H9 (cell line): ENCODE data around the gene VAV2. TPM values are rescaled to one million over a fixed set of nuclear protein-coding genes. Genes with fewer than 3 reads are reported as not detected.

Source experiments
- DNase-seq: peaks from one replicate; pipeline ENCODE4 v3.0.0-alpha.2; 2017
- H2AFZ ChIP-seq: one replicate; pipeline ENCODE4 v1.6.1; 2013; ENCODE audit warnings: mild to moderate bottlenecking, low read length, control low read depth, moderate library complexity
- H2AK5ac ChIP-seq: 2 replicates; pipeline ENCODE4 v1.6.1; 2013; ENCODE audit warnings: low read length, control low read depth, mixed read lengths; ENCODE audit not compliant: insufficient read length
- H2BK120ac ChIP-seq: one replicate; pipeline ENCODE4 v1.6.1; 2013; ENCODE audit warnings: low read depth, mild to moderate bottlenecking, low read length, control low read depth, inconsistent platforms; ENCODE audit not compliant: poor library complexity, severe bottlenecking
- H2BK12ac ChIP-seq: 2 replicates; pipeline ENCODE4 v1.6.1; 2013; ENCODE audit warnings: low read length, control low read depth, mixed read lengths, low read depth; ENCODE audit not compliant: insufficient read length
- H2BK15ac ChIP-seq: 2 replicates; pipeline ENCODE4 v1.6.1; 2013; ENCODE audit warnings: low read depth, low read length, control low read depth
- H2BK20ac ChIP-seq: one replicate; pipeline ENCODE4 v1.6.1; 2013; ENCODE audit warnings: low read depth, mild to moderate bottlenecking, low read length, control low read depth, inconsistent platforms; ENCODE audit not compliant: poor library complexity, severe bottlenecking
- H2BK5ac ChIP-seq: 2 replicates; pipeline ENCODE4 v1.6.1; 2013; ENCODE audit warnings: low read length, control low read depth, mixed read lengths; ENCODE audit not compliant: insufficient read length
- H3K14ac ChIP-seq: 2 replicates; pipeline ENCODE4 v1.6.1; 2013; ENCODE audit warnings: low read length, control low read depth; ENCODE audit not compliant: insufficient read depth
- H3K18ac ChIP-seq: 2 replicates; pipeline ENCODE4 v1.6.1; 2013; ENCODE audit warnings: low read depth, mild to moderate bottlenecking, mixed read lengths, low read length, control low read depth; ENCODE audit not compliant: insufficient read length
- H3K23ac ChIP-seq: 2 replicates; pipeline ENCODE4 v1.6.1; 2013; ENCODE audit warnings: low read length, control low read depth, mixed read lengths, low read depth; ENCODE audit not compliant: insufficient read length
- H3K23me2 ChIP-seq: 2 replicates; pipeline ENCODE4 v1.6.1; 2013; ENCODE audit warnings: low read depth, mild to moderate bottlenecking, mixed read lengths, low read length, control low read depth; ENCODE audit not compliant: insufficient read length, poor library complexity, severe bottlenecking
- H3K27ac ChIP-seq: 2 replicates; pipeline ENCODE4 v1.5.1; 2013; ENCODE audit warnings: low read length, control low read depth, mixed read lengths, low read depth; ENCODE audit not compliant: insufficient read length
- H3K27me3 ChIP-seq: 2 replicates; pipeline ENCODE4 v1.6.1; 2013; ENCODE audit warnings: low read length, control low read depth, inconsistent platforms; ENCODE audit not compliant: insufficient read depth
- H3K4ac ChIP-seq: 2 replicates; pipeline ENCODE4 v1.6.1; 2013; ENCODE audit warnings: low read depth, mild to moderate bottlenecking, control low read depth, inconsistent platforms, low read length, moderate library complexity
- H3K4me1 ChIP-seq: 2 replicates; pipeline ENCODE4 v1.6.1; 2013; ENCODE audit warnings: low read length, control low read depth, inconsistent platforms; ENCODE audit not compliant: insufficient read depth
- H3K4me2 ChIP-seq: 2 replicates; pipeline ENCODE4 v1.6.1; 2013; ENCODE audit warnings: low read length, control low read depth, mixed read lengths; ENCODE audit not compliant: insufficient read length, insufficient read depth
- H3K56ac ChIP-seq: 2 replicates; pipeline ENCODE4 v1.6.1; 2013; ENCODE audit warnings: low read depth, mild to moderate bottlenecking, mixed read lengths, low read length, control low read depth; ENCODE audit not compliant: insufficient read length
- H3K79me1 ChIP-seq: 2 replicates; pipeline ENCODE4 v1.6.1; 2013; ENCODE audit warnings: low read depth, mild to moderate bottlenecking, moderate library complexity, low read length, control low read depth, inconsistent platforms; ENCODE audit not compliant: insufficient read depth, poor library complexity, severe bottlenecking
- H3K79me2 ChIP-seq: 2 replicates; pipeline ENCODE4 v1.6.1; 2013; ENCODE audit warnings: low read length, control low read depth, inconsistent platforms; ENCODE audit not compliant: insufficient read depth
- H3K9ac ChIP-seq: 2 replicates; pipeline ENCODE4 v1.6.1; 2013; ENCODE audit warnings: low read length, control low read depth, mixed read lengths; ENCODE audit not compliant: insufficient read length; ENCODE audit errors: extremely low read depth
- H3K9me3 ChIP-seq: one replicate; pipeline ENCODE4 v1.6.1; 2013; ENCODE audit warnings: low read depth, low read length, inconsistent platforms; ENCODE audit not compliant: control insufficient read depth
- H3T11ph ChIP-seq: one replicate; pipeline ENCODE4 v1.6.1; 2013; ENCODE audit warnings: mild to moderate bottlenecking, low read length, control low read depth, inconsistent platforms
- H4K20me1 ChIP-seq: one replicate; pipeline ENCODE4 v1.6.1; 2013; ENCODE audit not compliant: control insufficient read depth, insufficient read length, insufficient read depth
- H4K5ac ChIP-seq: 2 replicates; pipeline ENCODE4 v1.6.1; 2013; ENCODE audit warnings: low read depth, mild to moderate bottlenecking, mixed read lengths, low read length, control low read depth; ENCODE audit not compliant: insufficient read length
- H4K8ac ChIP-seq: replicated peaks from 2 replicates; pipeline ENCODE4 v1.6.1; 2013; ENCODE audit warnings: low read length, control low read depth, mixed read lengths, low read depth; ENCODE audit not compliant: insufficient read length
- H4K91ac ChIP-seq: 2 replicates; pipeline ENCODE4 v1.6.1; 2013; ENCODE audit warnings: low read depth, mild to moderate bottlenecking, moderate library complexity, mixed read lengths, low read length, control low read depth; ENCODE audit not compliant: insufficient read length
- H3K27ac Mint-ChIP-seq, 3 experiments: 2 replicates in 2 of 3; 3 replicates in 1 of 3; pipeline ENCODE4 v1.8.0; 2020 to 2021; ENCODE audit warnings: mixed read lengths in 3 of 3, mild to moderate bottlenecking in 1 of 3, moderate library complexity in 1 of 3
- H3K27me3 Mint-ChIP-seq: 2 replicates; pipeline ENCODE4 v1.8.0; 2021; ENCODE audit warnings: low read depth, mild to moderate bottlenecking, moderate library complexity, mixed read lengths
- H3K36me3 Mint-ChIP-seq, 3 experiments: 2 replicates in 2 of 3; 3 replicates in 1 of 3; pipeline ENCODE4 v1.8.0; 2020 to 2021; ENCODE audit warnings: low read depth in 3 of 3, mixed read lengths in 3 of 3; ENCODE audit not compliant: insufficient read depth in 1 of 3
- H3K4me1 Mint-ChIP-seq, 2 experiments: 2 replicates each; pipeline ENCODE4 v1.8.0; 2020; ENCODE audit warnings: mixed read lengths in 2 of 2
- H3K4me3 Mint-ChIP-seq, 2 experiments: 2 replicates in 1 of 2; 3 replicates in 1 of 2; pipeline ENCODE4 v1.8.0; 2020 to 2021; ENCODE audit warnings: mild to moderate bottlenecking in 2 of 2, mixed read lengths in 2 of 2, moderate library complexity in 1 of 2
- H3K9me3 Mint-ChIP-seq, 2 experiments: 2 replicates in 1 of 2; 3 replicates in 1 of 2; pipeline ENCODE4 v1.8.0; 2020; ENCODE audit warnings: mild to moderate bottlenecking in 2 of 2, mixed read lengths in 2 of 2, moderate library complexity in 1 of 2
- WGBS: extraction: QIAGEN DNeasy Blood & Tissue Kit; methylation state at CpG from one replicate; pipeline ENCODE4 v1.1.7; 2013; ENCODE audit warnings: missing lambda C conversion rate, low lambda C conversion rate, mixed read lengths; ENCODE audit not compliant: insufficient read length; ENCODE audit errors: extremely low coverage; 5-methylcytosine and 5-hydroxymethylcytosine counted together
- total RNA-seq: library from RNA; stranded (reverse); gene quantifications from 2 replicates; pipeline ENCODE4 v1.2.1, GENCODE V29; 2021
- TF ChIP-seq, protein P1 (sequence below): fragments of 200-600 bp; sonication (generic); conservative IDR thresholded peaks from 3 replicates; pipeline ENCODE4 v1.8.0; 2021; ENCODE audit warnings: antibody characterized with exemption, mild to moderate bottlenecking

The VAV2 gene
- total RNA-seq, 1 experiment from 2014 or later: 58.7 TPM

GRCh38 chr9:133934482-133935232 is 57.5 kb downstream of the VAV2 start:
- Histone ChIP-seq H2BK12ac (no peak overlapping the region), H4K91ac (no peak overlapping the region), H4K5ac (no peak overlapping the region), H4K20me1 (no peaks in the 10 kb centered on the region), H3K9me3 (no peaks in the 10 kb centered on the region), H3K79me2 (peaks cover 3% of the 10 kb centered on the region; the same call in 1 of the 2 replicates), H4K8ac (no peak overlapping the region), H2BK15ac (no peak overlapping the region), H3K18ac (no peak overlapping the region), H2BK5ac (no peak overlapping the region), H3K4me1 (no peaks in the 10 kb centered on the region), H3K9ac (no peak overlapping the region), H3K14ac (no peak overlapping the region), H3K23me2 (no peaks in the 10 kb centered on the region), H3K4ac (no peak overlapping the region), H3K27ac (no peak overlapping the region), H3T11ph (no peak overlapping the region), H2BK20ac (no peak overlapping the region), H2AK5ac (no peak overlapping the region), H3K23ac (no peak overlapping the region), H3K79me1 (no peaks in the 10 kb centered on the region), H3K27me3 (no peaks in the 10 kb centered on the region), H2BK120ac (no peak overlapping the region), H3K56ac (no peak overlapping the region), H2AFZ (no peak overlapping the region), H3K4me2 (no peak overlapping the region)
- TF ChIP-seq, protein P1, sequence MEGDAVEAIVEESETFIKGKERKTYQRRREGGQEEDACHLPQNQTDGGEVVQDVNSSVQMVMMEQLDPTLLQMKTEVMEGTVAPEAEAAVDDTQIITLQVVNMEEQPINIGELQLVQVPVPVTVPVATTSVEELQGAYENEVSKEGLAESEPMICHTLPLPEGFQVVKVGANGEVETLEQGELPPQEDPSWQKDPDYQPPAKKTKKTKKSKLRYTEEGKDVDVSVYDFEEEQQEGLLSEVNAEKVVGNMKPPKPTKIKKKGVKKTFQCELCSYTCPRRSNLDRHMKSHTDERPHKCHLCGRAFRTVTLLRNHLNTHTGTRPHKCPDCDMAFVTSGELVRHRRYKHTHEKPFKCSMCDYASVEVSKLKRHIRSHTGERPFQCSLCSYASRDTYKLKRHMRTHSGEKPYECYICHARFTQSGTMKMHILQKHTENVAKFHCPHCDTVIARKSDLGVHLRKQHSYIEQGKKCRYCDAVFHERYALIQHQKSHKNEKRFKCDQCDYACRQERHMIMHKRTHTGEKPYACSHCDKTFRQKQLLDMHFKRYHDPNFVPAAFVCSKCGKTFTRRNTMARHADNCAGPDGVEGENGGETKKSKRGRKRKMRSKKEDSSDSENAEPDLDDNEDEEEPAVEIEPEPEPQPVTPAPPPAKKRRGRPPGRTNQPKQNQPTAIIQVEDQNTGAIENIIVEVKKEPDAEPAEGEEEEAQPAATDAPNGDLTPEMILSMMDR: no peak
- no peak for DNase-seq
- Mint-ChIP-seq H3K4me3 (no peak overlapping the region), H3K36me3 (peaks cover 15 to 38% (median 23%) of the 10 kb centered on the region in 3 experiments; a peak in 6 of 7 replicates), H3K4me1 (peaks cover 12 to 20% of the 10 kb centered on the region in 2 experiments), H3K27me3 (no peaks in the 10 kb centered on the region), H3K9me3 (peaks cover 0 to 5% of the 10 kb centered on the region in 2 experiments; a peak in 3 of 5 replicates), H3K27ac (no peak overlapping the region; a peak in 1 of 7 replicates)
- WGBS: no CpG with 5 or more reads among the region's 19 CpGs
